Stimulated activated CD8-positive, alpha-beta memory T cell treated with anti-CD3 and anti-CD28 coated beads, Interleukin-12 subunit alpha, Interleukin-12 subunit beta, amount 100 ng/mL, for 24 hours (primary cell): ENCODE results near the gene SEL1L2.

Source experiments
- DNase-seq: peaks from one replicate; pipeline ENCODE4 v3.0.0-alpha.2; 2020; ENCODE audit errors: extremely low read depth

The SEL1L2 gene

GRCh38 chr20:13816757-13817156 is 173.7 kb downstream of the SEL1L2 start:
- no peak for DNase-seq

- DNase-seq = no peak
These were observed 175.7 kb downstream of the SEL1L2 start for GRCh38 chr20:13814672-13815071.

GRCh38 chr20:13813910-13814309 is 176.5 kb downstream of the SEL1L2 start:
- no peak for DNase-seq

GRCh38 chr20:13810446-13810845 is 180.0 kb downstream of the SEL1L2 start:
- DNase-seq = no peak

GRCh38 chr20:13809855-13810254 is 180.6 kb downstream of the SEL1L2 start:
- DNase-seq = no peak

- DNase-seq = no peak
These were observed 181.0 kb downstream of the SEL1L2 start for GRCh38 chr20:13809373-13809772.

GRCh38 chr20:13800728-13801134 is 189.7 kb downstream of the SEL1L2 start:
- DNase-seq = no peak

- DNase-seq = no peak
These were observed 190.4 kb downstream of the SEL1L2 start for GRCh38 chr20:13799974-13800373.
